Stimulated activated CD4-positive, alpha-beta T cell treated with anti-CD3 and anti-CD28 coated beads, Interleukin-4, amount 100 ng/mL, for 4 hours (primary cell): ENCODE measurements around the gene ANK3.

Experiments
- DNase-seq, 2 experiments: peaks; one replicate each; pipeline ENCODE4 v3.0.0-alpha.2; 2020

ANK3 gene

GRCh38 chr10:60130130-60130579 is 259.5 kb downstream of the ANK3 start:
- DNase-seq, result no peak

DNA sequence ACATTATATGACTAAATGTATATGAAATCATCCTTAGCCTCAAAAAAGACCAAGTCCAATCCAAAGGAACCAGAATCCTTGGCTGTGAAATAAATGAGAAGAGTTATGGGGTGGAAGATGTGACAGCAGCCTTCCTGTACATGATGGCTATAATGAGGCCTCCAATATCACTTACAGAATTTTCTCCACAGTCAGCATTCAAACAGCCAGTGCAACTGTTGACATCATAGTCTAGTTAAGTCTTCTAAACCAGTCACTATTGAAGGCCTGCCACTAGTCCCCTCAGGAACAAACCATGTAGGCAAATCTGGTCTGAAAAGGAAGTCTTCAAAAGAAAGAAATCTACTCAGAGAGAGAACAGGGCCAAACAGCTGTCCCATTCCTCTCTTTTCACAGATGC is 263.8 kb downstream of the ANK3 start:
- no peak for DNase-seq

DNA sequence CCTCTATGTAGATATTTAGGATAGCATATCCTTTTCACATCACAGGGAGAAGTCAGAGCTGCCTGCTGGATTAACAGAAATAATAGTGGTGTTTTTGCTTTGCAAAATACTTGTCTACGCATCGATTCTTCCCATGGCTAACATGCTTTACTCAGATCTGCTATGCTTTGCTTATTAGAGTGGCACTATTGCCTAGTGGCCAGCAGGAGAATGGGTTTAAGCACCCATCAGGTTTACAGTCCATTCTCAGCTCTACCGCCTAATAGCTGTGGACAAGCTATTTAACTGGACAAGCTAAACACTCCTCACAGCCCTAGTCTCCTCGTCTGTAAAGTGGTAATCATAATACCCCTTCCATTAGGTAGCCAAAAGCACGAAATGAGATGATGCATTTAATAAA is 265.1 kb downstream of the ANK3 start:
- no peak for DNase-seq

- DNase-seq, result no peak
Measured at GRCh38 chr10:60123668-60124067, 266.0 kb downstream of the ANK3 start.

DNA sequence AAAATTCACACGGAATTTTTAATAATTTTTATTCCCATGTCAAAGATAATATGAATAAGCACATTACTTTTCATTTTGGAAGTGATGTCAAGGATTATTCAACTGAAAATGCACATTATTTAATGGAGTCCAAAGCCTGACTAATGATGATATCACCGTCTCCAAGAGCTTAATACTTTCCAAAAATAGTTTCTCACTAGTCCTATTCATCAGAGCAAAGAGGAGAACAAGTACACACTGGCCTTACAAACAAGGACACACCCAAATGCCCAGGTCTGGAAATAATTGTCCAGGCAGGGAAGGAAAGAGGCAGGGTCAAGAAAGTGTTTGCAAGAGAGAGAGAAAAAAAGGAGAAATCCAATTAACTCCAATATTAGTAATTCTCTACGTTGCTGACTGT is 266.5 kb downstream of the ANK3 start:
- no peak for DNase-seq

GRCh38 chr10:60122190-60122589 is 267.5 kb downstream of the ANK3 start:
- no peak for DNase-seq

DNA sequence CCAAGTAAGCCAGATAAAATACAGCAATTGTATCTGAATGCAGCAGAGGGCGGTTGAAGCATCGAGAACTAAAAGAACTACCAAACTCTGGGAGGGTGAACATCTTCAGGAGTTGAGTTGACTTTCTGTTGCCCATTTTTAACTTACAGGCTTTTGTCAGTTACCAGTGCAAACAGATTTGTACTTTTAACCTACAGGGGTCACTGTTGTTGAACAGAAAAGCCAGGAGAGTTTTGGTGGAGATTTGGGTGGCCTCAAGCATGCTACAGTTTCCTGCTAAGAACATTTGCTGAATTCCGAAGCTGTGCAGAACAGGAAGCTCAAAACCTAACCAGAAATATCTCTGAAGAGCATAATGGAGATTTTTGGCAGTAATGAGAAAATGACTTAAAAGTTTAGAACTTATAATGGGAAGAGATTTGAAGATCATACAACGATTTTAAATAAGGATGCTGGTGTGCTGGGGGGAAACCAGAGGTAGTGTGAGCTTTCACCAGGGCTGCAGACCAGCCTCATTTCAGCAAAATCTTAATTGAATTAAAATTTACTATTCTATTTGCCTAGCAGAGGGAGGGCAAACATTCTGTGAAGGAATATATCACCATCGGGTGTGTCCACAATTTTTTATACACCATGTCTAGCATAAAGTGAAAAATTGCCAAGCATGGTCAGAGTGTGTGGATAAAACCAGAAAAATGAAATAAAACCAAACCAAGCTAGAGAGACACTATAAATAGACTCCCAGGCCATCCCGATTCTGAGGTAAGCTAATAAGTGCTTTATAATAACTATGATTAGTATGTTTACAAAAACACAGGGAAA is 274.7 kb downstream of the ANK3 start:
- DNase-seq, result no peak

DNA sequence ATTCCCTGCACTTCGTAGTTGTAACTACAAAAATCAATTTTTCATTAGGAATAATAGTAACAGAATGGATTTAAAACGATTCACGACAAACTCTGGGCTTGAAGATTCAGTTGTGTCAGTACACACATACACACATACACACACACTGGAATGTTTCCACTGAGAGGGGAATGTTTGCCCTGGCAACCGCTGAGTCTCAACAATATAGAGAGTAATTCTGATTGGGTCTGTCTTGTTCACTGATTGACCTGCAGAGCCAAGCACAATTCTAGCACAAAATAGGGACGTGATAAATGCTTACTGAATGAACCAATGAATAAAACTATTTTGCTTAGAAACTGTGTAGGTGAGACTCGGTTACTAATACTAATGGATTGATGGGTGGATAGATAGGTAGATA is 278.9 kb downstream of the ANK3 start:
- no peak for DNase-seq

DNA sequence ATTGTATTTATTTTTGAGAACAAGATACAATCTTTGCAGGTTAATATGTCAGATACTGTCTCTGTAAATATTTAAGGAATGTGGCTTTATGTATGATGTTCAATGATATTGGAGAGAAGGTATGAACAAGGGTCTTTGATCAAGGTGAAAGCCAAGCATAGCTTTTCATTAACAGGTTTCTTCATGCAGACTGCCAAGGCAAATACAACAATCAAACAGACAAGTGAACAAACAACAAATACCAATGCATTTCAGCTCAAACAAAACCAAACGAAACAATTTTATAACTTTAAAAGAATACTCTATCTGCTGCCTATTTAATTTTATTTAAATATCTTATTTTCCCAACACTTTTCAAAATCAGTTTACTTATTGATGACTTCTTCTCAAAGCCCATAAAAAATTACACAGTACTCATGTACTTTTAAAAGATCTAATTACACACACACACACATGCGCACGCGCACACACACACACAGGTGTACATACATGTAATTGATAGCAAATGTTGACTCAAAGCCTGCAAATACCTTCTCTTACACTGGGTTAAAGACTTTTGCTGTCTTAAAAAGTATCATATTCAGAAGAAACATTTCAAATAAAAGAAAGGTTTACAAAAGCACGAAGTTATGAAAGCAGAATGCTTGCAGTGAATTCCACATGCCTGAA is 282.2 kb downstream of the ANK3 start:
- DNase-seq, result no peak

DNA sequence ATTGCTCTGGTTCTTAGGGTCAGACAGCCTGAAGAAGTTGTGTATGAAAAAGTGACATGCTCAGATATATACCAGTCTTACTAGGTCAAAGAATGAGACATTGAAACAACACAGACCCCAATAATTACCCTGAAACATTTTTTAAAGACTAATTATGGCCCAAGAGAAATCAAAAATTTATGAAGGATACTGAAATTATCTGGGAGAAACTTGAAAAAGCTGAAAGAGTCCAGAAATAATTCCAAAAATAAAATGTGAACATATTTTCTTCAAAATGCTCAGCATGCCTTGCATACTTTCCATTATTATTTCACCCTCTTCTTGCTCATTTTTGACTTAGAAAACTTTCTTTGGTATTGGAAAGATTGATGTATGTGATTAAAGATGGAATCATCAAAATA is 284.4 kb downstream of the ANK3 start:
- no peak for DNase-seq

DNA sequence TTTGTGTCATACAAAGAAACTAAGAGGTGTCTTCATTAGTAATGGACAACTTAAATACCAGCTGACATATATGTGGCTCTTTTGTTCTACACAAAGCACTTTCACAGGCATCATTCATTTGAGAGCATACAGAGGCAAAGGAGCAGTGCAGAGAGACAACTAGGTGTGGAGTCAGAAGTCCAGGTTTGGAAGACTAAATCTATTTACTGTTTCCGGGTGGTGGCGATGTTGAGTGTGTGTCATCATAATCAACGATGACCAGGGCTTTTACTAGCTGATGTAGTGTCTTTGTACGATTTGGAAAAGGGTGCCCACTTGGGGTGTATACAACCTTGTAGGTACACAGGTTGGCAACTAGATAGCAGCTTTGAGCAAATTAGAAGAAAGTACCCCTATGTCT is 287.9 kb downstream of the ANK3 start:
- no peak for DNase-seq

DNA sequence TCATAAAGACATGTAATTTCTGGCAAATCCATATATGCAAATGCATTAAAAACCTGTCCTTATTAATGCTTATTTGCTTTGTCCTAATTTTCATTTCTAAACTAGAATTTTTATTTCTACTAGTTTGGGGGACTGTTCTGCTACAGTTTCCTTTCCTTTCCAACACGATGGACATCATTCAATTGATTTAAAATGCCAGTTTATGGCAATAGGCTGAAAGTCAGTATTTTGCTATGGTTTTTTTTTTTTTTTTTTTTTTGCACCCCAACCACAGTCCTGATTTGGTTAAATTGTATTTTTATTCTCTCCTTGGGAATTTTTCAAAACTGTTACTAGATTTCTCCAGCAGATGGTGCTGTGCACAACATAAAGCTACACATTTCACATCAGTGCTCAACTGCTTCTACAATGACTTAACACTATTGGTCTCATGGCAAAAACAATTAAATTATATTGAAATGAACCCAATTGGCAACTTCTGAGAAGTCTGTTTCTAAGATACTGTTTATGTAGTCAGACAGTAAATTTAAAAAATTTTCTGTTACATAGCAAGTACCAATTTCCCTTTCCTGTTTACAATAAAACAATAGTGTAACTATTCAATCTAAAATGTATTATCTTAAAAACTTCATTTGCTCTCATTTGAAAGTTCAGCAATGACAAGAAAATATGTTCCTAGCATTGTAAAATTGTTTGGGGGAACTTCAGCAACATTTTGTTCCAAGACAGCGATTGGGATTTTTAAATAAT is 289.5 kb downstream of the ANK3 start:
- DNase-seq, result no peak

GRCh38 chr10:60098677-60099601 is 290.7 kb downstream of the ANK3 start:
- DNase-seq, result no peak

DNA sequence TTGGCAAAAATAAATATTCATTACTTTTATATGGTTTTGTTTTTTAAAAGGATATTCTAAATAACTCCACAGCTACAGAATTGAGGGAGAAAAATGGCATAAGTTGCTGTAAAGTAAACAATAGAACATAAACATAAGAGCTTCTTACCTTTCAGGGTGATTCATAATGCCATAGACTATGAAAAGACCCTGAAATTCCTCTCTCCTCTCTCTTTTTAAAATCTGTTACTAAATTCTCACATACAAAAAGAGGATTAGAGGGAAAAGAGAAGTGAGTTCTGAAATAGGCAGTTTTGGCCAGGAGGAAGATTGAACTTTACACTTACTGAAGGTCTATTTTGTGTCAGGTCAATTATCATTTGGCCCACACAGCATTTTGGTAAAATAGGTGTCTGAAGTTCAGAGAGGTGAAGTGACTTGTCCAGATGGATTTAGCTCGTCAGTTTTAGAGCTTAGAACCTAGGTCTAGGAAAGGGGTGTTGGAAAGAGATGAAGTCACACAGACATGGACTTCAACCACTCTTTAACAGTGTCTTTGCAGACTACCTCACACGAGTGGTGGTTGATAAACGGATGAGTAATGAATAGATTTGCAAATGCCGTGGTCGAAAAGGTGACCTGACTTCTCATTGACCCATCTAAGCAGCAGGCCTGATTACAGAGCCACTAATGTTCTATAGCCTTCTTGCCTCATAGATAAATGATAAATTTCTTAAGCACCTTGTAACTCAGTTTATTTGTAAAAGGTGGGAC is 292.7 kb downstream of the ANK3 start:
- DNase-seq, result no peak

- DNase-seq, result no peak
Measured at GRCh38 chr10:60093317-60093716, 296.4 kb downstream of the ANK3 start.

GRCh38 chr10:60086862-60087261 is 302.8 kb downstream of the ANK3 start:
- no peak for DNase-seq

DNA sequence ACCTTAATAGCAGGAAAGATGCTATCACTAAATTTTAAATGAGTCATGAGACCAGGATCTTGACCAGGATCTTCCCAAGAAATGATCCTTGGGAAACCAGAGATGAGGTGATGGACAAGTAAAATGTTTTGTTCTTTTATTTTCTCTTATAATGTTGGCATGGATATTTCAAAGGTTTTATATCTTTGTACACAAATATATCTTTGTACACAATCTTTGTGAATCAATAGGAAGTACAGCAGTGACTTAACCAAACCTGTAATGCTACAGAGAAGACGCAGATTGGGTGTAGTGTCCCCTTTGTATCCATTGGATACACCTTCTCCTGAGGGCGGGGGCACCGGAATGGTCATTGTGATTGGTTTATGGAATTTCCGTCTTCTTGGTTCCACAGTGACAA is 303.3 kb downstream of the ANK3 start:
- DNase-seq, result no peak

DNA sequence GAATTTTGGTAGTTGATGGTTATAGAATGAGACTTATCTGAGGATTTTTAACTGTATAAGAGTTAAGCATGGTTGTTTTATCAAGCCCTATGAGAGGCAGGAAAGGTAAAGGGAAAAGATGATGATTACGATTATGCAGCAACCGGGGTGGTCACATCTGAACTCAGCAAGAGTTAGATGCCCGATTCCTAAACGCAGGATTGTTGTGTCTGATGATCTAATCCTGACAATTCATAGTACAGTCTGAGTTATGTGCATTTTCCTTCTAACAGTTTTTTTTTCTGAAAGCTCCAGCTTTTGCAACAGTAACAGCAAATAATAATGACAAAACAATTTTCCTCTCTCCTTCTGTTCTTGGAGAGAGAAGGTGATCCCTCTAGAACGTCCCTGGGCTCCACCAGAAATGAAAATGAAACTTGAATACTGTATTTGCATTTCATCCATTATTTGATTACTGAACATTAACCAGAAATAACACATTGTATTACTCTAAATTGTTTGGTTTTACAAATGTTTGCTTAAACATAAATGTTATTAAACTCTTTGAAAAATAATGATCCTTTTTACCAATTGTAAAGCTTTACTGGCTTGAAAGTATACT is 306.8 kb downstream of the ANK3 start:
- no peak for DNase-seq

- no peak for DNase-seq
Measured at GRCh38 chr10:60082341-60082740, 307.3 kb downstream of the ANK3 start.

GRCh38 chr10:60073781-60074656 is 315.7 kb downstream of the ANK3 start:
- no peak for DNase-seq
